HEK293T (cell line): ENCODE data around the gene C3orf38.
A peak's percentile ranks its signal among the peaks of the same experiment; 100 is the strongest.

ENCODE experiments used
- CTCF ChIA-PET: fragments of 350-600 bp; formaldehyde crosslinking; extraction: SDS; loops from one replicate; lab custom pipeline; 2021; ENCODE audit warnings: antibody characterized with exemption, inconsistent platforms; lab: Yijun Ruan, JAX
- POLR2A ChIA-PET: fragments of 350-600 bp; formaldehyde crosslinking; extraction: SDS; loops from one replicate; lab custom pipeline; 2020; ENCODE audit warnings: antibody characterized with exemption, inconsistent platforms; lab: Yijun Ruan, JAX
- DNase-seq: peaks from one replicate; pipeline ENCODE4 v3.0.0; 2012; ENCODE audit warnings: mixed read lengths; ENCODE audit errors: extremely low spot score
- ARNT ChIP-seq: fragments of 450-650 bp; IDR thresholded peaks from 2 replicates; pipeline ENCODE4 v1.6.1; 2017; ENCODE audit warnings: mild to moderate bottlenecking
- BHLHE40 ChIP-seq: fragments of 450-650 bp; IDR thresholded peaks from 2 replicates; pipeline ENCODE4 v1.6.1; 2016; ENCODE audit warnings: mild to moderate bottlenecking, moderate library complexity, borderline replicate concordance
- CTBP1 ChIP-seq: fragments of 450-650 bp; IDR thresholded peaks from 2 replicates; pipeline ENCODE4 v1.6.1; 2016; ENCODE audit warnings: borderline replicate concordance
- ELF4 ChIP-seq: fragments of 450-650 bp; IDR thresholded peaks from 2 replicates; pipeline ENCODE4 v1.6.1; 2017; ENCODE audit warnings: antibody characterized with exemption
- FOXA1 ChIP-seq: fragments of 450-650 bp; IDR thresholded peaks from 2 replicates; pipeline ENCODE4 v1.6.1; 2016; ENCODE audit warnings: mild to moderate bottlenecking
- FOXK2 ChIP-seq: fragments of 450-650 bp; IDR thresholded peaks from 2 replicates; pipeline ENCODE4 v1.6.1; 2016; ENCODE audit warnings: mild to moderate bottlenecking
- FOXM1 ChIP-seq: fragments of 450-650 bp; IDR thresholded peaks from 2 replicates; pipeline ENCODE4 v1.6.1; 2017; ENCODE audit warnings: mild to moderate bottlenecking, borderline replicate concordance
- HDGF ChIP-seq: fragments of 450-650 bp; IDR thresholded peaks from 2 replicates; pipeline ENCODE4 v1.6.1; 2017; ENCODE audit warnings: antibody characterized with exemption, borderline replicate concordance
- L3MBTL2 ChIP-seq: fragments of 450-650 bp; conservative IDR thresholded peaks from 2 replicates; pipeline ENCODE4 v1.6.1; 2016; ENCODE audit warnings: mild to moderate bottlenecking
- LEF1 ChIP-seq: fragments of 450-650 bp; IDR thresholded peaks from 2 replicates; pipeline ENCODE4 v1.6.1; 2017; ENCODE audit warnings: mild to moderate bottlenecking, borderline replicate concordance
- NFRKB ChIP-seq: fragments of 450-650 bp; IDR thresholded peaks from 2 replicates; pipeline ENCODE4 v1.6.1; 2016; ENCODE audit warnings: mild to moderate bottlenecking, moderate library complexity
- PKNOX1 ChIP-seq: fragments of 450-650 bp; IDR thresholded peaks from 2 replicates; pipeline ENCODE4 v1.6.1; 2016
- SP1 ChIP-seq: fragments of 450-650 bp; IDR thresholded peaks from 2 replicates; pipeline ENCODE4 v1.6.1; 2017
- SUZ12 ChIP-seq: fragments of 450-650 bp; IDR thresholded peaks from 2 replicates; pipeline ENCODE4 v1.6.1; 2016; ENCODE audit warnings: mild to moderate bottlenecking
- TARDBP ChIP-seq: fragments of 450-650 bp; IDR thresholded peaks from 2 replicates; pipeline ENCODE4 v1.6.1; 2016
- ZNF384 ChIP-seq: fragments of 450-650 bp; IDR thresholded peaks from 2 replicates; pipeline ENCODE4 v1.6.1; 2016

C3orf38 gene

DNA sequence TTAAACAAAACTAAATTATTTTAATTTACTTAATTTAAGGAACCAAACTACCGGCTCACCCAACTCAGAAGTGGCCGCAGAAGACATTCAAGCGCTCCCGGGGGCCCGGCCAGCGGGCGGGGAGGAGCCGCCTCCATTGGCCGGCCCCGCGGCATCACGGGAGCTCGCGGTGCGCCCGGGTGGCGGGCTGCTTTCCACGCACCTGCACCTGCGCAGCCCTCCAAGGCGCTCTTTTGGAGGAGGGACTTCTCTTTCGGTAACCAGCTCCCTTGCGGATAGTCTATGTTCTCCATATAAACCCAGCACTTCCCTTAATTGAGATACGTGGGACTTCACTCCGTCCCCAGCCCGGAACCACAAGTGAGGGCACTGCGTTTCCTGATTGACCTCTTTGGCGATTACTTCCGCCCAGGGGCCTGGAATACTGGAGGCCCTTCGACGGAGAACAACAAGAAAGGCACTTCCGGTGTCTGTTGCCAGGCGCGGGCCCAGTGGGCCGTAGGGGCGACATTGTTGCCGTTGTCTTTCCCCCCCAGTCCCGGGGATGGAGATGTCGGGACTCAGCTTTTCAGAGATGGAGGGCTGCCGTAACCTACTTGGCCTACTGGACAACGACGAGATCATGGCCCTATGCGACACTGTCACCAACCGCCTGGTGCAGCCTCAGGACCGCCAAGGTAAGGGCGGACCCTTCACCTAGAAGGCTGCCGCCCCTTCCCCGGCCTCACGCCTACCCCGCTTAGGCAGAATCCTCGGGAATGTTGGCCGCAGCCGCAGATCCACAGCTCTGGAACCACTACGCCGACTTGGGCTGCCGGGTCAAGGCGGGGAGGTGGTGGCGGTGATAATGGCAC, at the start of gene C3orf38:
C3orf38 (plus strand) TSS at position 451 of the 854 bp plus-strand sequence; CDS start at position 545, 94 bp downstream.
- peak; percentile 80 for DNase-seq
- TF ChIP-seq CTBP1 (peak; percentile 89; the same call in 1 of the 2 replicates), HDGF (no peak), NFRKB (peak; percentile 85), PKNOX1 (peak; percentile 69), ZNF384 (no peak), SP1 (no peak), ELF4 (peak; percentile 82), TARDBP (no peak), BHLHE40 (no peak), FOXK2 (peak; percentile 88), LEF1 (peak; percentile 33; the same call in 1 of the 2 replicates), ARNT (peak; percentile 65; the same call in 1 of the 2 replicates), FOXA1 (no peak), FOXM1 (0 out of 2 replicates have a peak, but pooled peaks have one; percentile 58), L3MBTL2 (no peak; the same call in none of the 2 replicates), SUZ12 (no peak)
- ChIA-PET CTCF (interaction anchor here (1.1 kb wide), 1 partner anchor 69 kb away, joined by 5 read pairs; no protein-coding TSS in a partner anchor), POLR2A (interaction anchor here (0.6 to 1.7 kb wide), 18 partner anchors 11 to 923 kb away, joined by 3 to 10 read pairs (median 4); partner anchors contain the start of genes CGGBP1, CHMP2B and ZNF654)

GRCh38 chr3:88101142-88101541, 48.6 kb upstream of the C3orf38 start:
- TF ChIP-seq CTBP1 (no peak), ARNT (no peak), LEF1 (no peak), HDGF (no peak), TARDBP (no peak), FOXA1 (no peak), FOXM1 (no peak), SUZ12 (no peak), BHLHE40 (no peak), PKNOX1 (no peak), NFRKB (no peak), L3MBTL2 (no peak), ELF4 (no peak), FOXK2 (no peak), SP1 (no peak), ZNF384 (no peak)
- CTCF ChIA-PET: no interaction called here

DNA sequence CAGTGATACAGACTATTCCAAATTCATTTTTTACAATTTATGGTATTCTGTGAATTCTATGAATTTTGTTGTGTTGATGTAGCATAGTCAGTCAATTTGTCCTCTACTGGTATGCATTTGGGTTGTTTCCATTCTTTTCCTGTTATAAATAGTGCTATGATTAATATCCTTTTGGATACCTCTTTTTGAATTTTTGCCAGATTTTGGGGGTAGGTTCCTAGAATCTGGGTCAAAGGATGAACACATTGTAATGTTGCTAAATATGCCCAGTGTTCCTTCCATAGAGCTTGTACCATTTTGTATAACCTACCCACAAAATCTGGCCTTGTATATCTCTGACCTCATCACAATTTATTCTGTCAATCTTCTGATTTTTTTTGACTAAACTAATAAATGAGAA, 44.4 kb upstream of the C3orf38 start:
- ChIA-PET CTCF (no interaction called here), POLR2A (no interaction called here)
- no peak for DNase-seq
- TF ChIP-seq L3MBTL2: no peak
- TF ChIP-seq ARNT: no peak
- no peak for TF ChIP-seq FOXA1
- no peak for TF ChIP-seq NFRKB
- TF ChIP-seq SUZ12: no peak
- TF ChIP-seq ZNF384: no peak
- no peak for TF ChIP-seq CTBP1
- no peak for TF ChIP-seq LEF1
- no peak for TF ChIP-seq HDGF
- TF ChIP-seq BHLHE40: no peak
- TF ChIP-seq ELF4: no peak

More at GRCh38 chr3:88101142-88101541, 48.6 kb upstream of the C3orf38 start:
- no peak for DNase-seq
- POLR2A ChIA-PET: no interaction called here

DNA sequence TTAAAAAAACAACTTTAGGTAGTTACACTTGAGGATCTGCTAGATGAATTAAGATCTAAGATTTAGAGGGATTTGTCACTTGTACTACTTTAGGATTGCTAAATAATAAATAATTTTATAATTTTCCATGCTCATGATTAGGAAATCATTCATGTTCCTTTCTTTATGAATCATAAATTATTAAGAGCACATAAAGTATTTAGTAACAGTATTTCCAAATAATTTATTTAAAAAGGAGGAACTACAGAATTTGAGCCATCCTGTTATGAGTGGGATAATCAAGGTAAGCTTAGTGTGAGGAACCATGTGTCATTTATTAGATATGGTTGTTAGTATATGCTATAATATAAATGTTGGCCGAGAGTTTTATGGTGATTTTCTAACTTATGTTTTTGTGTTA, 37.5 kb upstream of the C3orf38 start:
- CTCF ChIA-PET: interaction anchor here (0.6 to 2.5 kb wide), 2 partner anchors 29 to 107 kb away, joined by 3 to 6 read pairs; no protein-coding TSS in a partner anchor
- no peak for TF ChIP-seq HDGF
- no peak for TF ChIP-seq PKNOX1
- no peak for TF ChIP-seq FOXM1
- TF ChIP-seq FOXA1: no peak
- no peak for TF ChIP-seq FOXK2
- TF ChIP-seq SUZ12: no peak
- no peak for TF ChIP-seq TARDBP
- no peak for TF ChIP-seq ARNT
- no peak for TF ChIP-seq SP1
- TF ChIP-seq LEF1: no peak
- TF ChIP-seq ZNF384: no peak
- no peak for TF ChIP-seq L3MBTL2
- no peak for TF ChIP-seq BHLHE40
- TF ChIP-seq CTBP1: no peak
- POLR2A ChIA-PET: interaction anchor here (0.6 kb wide), 1 partner anchor 60 kb away, joined by 3 read pairs; no protein-coding TSS in a partner anchor
- no peak for DNase-seq

GRCh38 chr3:88113311-88114162, 36.2 kb upstream of the C3orf38 start:
- TF ChIP-seq BHLHE40 (no peak), ELF4 (peak; percentile 12; the same call in 1 of the 2 replicates)
- CTCF ChIA-PET: interaction anchor here (0.6 to 2.5 kb wide), 9 partner anchors 9 to 1560 kb away, joined by 3 to 6 read pairs (median 4); no protein-coding TSS in a partner anchor
- POLR2A ChIA-PET: interaction anchor here (0.9 to 1.1 kb wide), 2 partner anchors 36 to 54 kb away, joined by 3 read pairs; partner anchors contain the start of genes C3orf38 and ZNF654
- peak; percentile 53 for DNase-seq
